Measurements from ENCODE around the gene POFUT2.

DNA sequence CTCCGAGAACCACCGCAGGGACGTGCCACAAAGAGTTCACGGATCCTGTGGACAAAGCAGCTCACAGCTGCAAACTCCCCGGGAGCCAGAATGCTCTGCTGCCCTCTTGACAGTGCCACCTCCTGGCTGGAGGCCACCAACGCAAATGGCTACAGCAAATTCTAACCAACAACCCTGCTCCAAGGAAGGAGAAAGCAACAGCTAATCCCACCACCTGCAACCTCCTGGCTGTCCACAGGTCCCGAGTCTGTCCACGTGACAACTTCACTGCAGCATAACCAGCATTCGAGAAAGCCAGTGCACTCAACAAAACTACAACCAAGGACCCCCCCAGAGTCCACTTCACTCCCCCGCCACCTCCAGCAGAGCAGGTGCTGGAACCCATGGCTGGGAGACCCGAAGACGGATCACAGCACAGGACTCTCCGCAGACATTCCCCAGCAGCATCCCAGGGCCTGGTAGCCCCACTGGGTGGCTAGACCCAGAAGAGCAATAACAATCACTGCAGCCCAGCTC lies 17.3 kb downstream of the POFUT2 start:
- TF ChIP-seq, protein P1, sequence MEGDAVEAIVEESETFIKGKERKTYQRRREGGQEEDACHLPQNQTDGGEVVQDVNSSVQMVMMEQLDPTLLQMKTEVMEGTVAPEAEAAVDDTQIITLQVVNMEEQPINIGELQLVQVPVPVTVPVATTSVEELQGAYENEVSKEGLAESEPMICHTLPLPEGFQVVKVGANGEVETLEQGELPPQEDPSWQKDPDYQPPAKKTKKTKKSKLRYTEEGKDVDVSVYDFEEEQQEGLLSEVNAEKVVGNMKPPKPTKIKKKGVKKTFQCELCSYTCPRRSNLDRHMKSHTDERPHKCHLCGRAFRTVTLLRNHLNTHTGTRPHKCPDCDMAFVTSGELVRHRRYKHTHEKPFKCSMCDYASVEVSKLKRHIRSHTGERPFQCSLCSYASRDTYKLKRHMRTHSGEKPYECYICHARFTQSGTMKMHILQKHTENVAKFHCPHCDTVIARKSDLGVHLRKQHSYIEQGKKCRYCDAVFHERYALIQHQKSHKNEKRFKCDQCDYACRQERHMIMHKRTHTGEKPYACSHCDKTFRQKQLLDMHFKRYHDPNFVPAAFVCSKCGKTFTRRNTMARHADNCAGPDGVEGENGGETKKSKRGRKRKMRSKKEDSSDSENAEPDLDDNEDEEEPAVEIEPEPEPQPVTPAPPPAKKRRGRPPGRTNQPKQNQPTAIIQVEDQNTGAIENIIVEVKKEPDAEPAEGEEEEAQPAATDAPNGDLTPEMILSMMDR (IDR thresholded peaks at IDR 0.05), result no peak
- no peak for TF ChIP-seq POLR2AphosphoS5 (IDR thresholded peaks at IDR 0.05; ENCODE audit: insufficient read depth in 1 of 2, low read depth in 1 of 2)
